GM21529 (cell line): ENCODE results near the gene FHIT.

ENCODE experiments used
- ATAC-seq: cut with Tn5 transposase; IDR thresholded peaks from one replicate; pipeline ENCODE4 v1.9.1; 2021; ENCODE audit not compliant: unreplicated experiment

Gene FHIT

GRCh38 chr3:59769127-59769750, 1482.0 kb downstream of the FHIT start:
- ATAC-seq: no peak

GRCh38 chr3:59766200-59766872, 1484.9 kb downstream of the FHIT start:
- ATAC-seq: no peak

- no peak for ATAC-seq
These were observed 1487.1 kb downstream of the FHIT start for GRCh38 chr3:59764171-59764570.

- ATAC-seq: no peak
These were observed 1488.3 kb downstream of the FHIT start for GRCh38 chr3:59762941-59763340.

- ATAC-seq: no peak
These were observed 1491.8 kb downstream of the FHIT start for GRCh38 chr3:59759298-59760031.

- ATAC-seq: no peak
These were observed 1492.6 kb downstream of the FHIT start for GRCh38 chr3:59758672-59759071.

GRCh38 chr3:59756934-59757333, 1494.3 kb downstream of the FHIT start:
- ATAC-seq: no peak

- ATAC-seq: no peak
These were observed 1496.7 kb downstream of the FHIT start for GRCh38 chr3:59754456-59755129.

GRCh38 chr3:59753808-59754450, 1497.3 kb downstream of the FHIT start:
- no peak for ATAC-seq

- ATAC-seq: no peak
These were observed 1498.3 kb downstream of the FHIT start for GRCh38 chr3:59752925-59753324.

- no peak for ATAC-seq
These were observed 1499.6 kb downstream of the FHIT start for GRCh38 chr3:59751606-59752005.

GRCh38 chr3:59750391-59750790, 1500.9 kb downstream of the FHIT start:
- ATAC-seq: no peak

- ATAC-seq: no peak
These were observed 1502.0 kb downstream of the FHIT start for GRCh38 chr3:59749291-59749690.

- ATAC-seq: no peak
These were observed 1504.7 kb downstream of the FHIT start for GRCh38 chr3:59746585-59746984.

- no peak for ATAC-seq
These were observed 1514.0 kb downstream of the FHIT start for GRCh38 chr3:59737241-59737640.

GRCh38 chr3:59734061-59734460, 1517.2 kb downstream of the FHIT start:
- no peak for ATAC-seq

GRCh38 chr3:59733041-59733809, 1518.0 kb downstream of the FHIT start:
- ATAC-seq: no peak

GRCh38 chr3:59731943-59732342, 1519.3 kb downstream of the FHIT start:
- ATAC-seq: peak; percentile 59

- no peak for ATAC-seq
These were observed 1520.7 kb downstream of the FHIT start for GRCh38 chr3:59730591-59730990.

GRCh38 chr3:59728587-59728908, 1522.7 kb downstream of the FHIT start:
- ATAC-seq: no peak
